Measurements from ENCODE around the gene ORC3.
"Not testable (repeated sequence)": the region's sequence is repeated elsewhere in the genome, so short reads cannot be mapped to it uniquely, and the experiment has no call there.

ORC3 gene

DNA sequence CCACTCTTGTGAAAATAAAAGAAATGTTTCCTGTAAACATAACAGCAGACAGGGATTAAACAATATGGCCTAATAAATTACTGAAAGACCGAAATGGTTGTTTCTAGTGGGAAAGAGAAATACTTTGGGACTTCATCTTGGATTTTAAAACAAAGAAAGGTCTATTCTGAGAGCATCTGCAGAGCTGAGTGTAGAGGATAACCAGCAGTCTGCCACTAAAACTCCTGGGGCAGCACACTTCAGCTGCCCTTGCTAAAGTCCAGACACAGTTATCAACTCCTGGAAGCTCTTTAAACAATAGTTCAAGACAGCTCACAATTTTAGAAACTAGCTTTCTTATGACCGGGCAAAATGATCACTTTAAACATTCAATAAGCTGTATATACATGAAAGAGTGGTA, 73.5 kb downstream of the ORC3 start:
- no peak for DNase-seq

DNA sequence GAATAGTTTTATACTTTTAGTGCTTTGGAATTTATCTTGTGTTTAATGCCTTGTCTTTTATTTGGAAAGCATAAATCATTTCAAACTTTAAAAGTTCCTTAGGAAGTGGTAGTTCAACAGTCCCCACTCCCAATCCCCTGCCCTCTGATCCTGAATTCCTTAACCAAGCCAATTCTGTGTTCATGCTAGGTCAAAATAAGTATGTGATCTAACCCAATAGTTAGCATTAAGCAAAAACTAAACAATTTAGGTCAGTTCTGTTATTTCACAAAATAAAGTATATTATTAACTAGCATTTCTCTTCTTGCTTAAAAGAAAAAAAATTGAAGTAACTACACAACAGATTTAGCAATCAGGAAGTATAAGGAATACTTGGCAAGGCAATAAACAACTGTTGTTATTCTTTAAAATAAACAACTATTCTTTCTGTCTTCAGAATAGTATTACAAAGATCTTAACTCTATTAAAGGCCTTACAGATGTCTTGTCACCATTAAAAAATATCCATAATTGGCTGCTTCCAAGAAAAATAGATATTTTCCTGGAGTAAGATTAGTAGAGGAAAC, 75.1 kb downstream of the ORC3 start:
- no peak for DNase-seq

DNA sequence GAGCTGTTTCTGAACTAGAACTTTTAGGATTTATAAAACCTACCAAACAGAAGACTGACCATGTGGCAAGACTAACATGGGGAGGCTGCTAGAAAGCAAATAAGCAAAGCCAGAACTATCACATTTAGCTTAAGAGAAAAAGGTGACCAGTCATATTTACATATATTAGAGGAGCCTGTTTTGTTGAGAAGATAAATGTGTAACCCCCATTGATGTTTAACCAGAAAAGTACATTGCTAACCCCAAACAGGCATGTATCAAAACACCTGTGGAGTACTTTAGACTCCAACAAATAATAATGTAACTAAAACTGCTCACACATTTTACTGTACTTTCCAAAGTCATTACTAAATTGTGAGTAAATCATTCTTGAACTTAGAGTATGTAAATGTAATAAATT, 77.1 kb downstream of the ORC3 start:
- DNase-seq: no peak

DNA sequence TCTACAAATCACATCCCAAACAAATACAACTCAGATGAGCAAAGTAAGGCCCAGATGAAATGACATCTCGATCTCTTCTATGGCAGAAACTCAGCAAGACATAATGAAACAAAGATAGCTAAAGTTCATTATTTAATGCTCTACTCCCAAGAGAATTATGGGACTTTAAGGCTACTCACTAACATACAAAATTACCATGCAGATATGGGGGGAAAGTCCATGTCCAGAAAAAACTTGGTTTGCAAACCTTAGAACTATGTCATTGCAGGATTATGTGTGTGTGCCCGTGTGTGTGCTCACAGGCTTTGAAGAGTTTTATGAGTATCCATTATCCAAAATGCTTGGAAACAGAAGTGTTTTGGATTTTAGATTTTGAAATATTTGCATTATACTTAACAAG, 78.1 kb downstream of the ORC3 start:
- DNase-seq: no peak

DNA sequence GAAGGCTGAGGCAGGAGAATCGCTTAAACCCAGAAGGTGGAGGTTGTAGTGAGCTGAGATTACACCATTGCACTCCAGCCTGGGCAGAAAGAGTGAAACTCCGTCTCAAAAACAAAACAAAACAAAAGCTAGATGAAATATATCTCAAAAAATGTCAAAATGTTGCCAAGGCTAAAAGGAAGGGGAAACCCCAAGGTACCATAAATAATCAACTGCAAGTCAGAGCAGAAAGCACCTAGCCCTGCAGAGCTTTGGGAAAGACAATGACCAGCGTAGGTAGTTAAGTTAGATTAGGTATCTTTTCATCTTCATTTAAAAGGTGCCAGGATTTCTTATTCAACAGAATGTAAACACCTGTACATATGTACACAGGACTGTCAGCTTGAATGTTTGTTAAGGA, 79.1 kb downstream of the ORC3 start:
- no peak for DNase-seq

DNA sequence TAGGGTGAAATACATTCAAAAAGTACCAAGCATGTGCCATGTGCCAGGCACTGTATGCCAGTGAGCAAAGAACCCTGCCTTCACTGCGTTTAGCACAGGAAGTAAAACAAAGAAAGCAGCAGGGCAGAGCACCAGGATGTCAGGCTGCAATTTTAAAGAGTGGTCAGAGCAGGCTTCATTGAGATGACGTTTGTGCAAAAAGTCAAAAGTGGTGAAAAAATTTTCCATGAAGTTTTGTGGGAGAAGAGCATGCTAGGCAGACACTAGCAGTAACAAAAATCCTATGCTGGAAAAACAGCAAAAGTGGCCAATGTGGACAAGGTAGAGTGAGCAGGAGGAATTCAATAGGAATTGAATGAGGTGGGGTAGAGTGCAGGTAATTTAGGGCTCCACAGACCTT, 80.8 kb downstream of the ORC3 start:
- DNase-seq: no peak

DNA sequence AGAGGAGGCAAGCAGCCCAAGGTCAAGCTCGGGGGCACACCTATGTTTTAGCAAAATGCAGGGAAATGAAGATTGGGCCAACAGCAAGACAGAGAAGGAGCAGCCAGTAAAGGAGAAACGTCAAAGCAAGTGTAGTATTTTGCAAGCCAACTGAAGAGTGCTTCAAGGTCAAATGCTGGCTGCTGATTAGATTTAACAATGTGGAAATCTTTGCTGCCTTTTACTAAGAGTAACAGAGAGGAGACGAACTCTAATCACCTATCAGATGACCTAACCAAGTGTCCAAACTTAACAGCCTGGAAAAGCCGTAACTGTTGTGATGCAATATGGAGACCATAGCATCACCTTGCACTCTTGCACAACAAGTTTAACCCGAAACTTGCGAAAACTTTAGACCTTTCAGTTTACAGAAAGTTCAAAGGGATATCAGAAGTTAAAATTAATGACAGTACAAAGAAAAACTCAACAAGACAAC, 81.7 kb downstream of the ORC3 start:
- no peak for DNase-seq

DNA sequence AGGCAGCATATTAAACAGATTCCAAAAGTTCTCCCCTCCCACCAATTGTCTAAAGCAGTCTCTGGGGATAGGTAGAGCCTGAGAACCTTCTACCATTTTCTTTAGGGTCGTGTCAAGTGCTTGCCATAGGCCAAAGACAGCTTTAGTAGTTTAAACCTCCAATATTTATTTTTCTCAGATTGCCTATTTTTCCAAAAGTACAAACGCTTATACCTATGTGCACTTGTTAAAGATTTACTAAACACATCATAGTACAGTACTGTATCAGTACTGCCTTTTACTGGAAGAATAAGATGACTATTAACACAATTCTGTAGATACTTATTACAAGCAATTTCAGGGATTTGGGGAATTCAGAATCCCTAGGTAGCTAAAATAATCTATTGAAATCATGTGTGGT, 82.7 kb downstream of the ORC3 start:
- no peak for DNase-seq

DNA sequence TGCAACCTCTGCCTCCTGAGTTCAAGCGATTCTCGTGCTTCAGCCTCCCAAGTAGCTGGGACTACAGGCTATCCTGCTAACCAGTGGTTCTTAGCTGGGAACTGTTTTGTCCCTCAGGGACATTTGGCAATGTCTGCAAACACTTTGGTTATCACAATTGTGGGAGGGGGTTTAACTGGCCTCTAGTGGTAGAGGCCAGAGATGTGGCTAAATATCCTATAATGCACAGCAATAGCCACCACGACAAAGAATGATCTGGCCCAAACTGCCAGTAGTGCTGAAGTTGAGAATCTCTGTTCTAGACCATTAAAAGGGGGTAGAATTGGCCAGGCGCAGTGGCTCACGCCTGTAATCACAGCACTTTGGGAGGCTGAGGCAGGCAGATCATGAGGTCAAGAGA, 83.3 kb downstream of the ORC3 start:
- no peak for DNase-seq

DNA sequence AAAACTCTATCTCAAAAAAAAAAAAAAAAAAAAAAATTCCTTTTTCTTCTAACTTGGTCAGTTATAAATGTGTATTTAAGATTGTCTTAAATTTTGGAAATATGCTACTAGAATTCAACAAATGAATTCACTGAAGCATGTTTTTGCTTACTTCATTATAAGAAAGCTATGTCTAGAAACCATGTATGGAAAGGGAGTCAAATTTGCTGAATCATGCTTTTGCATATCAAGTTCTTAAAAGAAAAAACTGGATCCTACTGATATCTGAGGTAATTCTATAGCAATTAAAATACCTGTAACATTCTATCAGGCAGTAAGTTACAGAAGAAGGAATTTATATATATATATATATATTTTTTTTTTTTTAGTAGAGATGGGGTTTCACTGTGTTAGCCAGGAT, 84.4 kb downstream of the ORC3 start:
- no peak for DNase-seq

DNA sequence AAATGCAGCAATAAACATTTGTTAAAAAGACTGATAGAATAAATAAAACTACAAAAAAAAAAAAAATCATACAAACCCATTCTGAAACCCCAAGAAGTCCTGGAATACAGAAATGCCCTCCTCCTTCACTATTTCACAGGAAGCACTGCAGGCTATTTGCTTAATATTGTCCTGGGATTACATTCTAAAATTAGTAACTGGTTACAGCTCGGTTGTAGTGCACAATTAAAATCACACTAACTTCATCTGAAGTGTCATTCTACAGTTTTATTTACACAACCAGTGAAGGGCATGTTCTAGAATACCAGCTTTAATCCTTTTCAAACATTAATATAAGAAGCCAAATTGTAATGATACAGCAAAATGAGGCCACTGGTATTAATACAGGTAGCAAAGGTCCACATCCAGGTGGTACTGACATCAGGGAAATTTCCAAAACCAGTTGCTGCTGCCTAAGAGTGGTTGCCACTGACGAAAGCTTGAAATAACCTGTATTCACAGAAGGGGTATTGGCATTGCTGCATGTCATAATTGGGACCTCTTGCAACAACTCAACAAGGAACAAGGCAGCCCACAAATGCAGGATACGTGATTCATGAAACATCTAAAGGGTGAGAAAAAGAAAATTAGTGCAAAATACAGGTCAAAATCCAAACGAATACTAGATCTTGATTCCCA, 85.2 kb downstream of the ORC3 start:
- DNase-seq: no peak

DNA sequence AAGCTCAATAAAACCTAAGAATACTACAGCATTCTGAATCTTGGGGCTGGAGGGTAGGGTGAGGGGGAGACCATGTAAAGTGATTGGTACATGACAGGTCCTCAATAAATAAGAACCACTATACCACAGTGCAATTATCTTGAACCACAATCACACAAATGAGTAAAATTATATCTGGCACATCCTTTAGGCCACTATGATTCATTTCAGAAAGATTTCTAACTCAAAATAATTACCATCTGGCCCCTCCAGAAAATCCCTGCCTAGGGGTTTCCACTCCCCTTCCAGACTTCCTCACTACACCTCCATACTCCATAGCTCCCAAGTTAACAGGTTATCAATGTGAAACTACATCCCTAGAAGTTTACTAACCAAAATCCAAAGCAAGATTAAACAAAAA, 92.4 kb downstream of the ORC3 start:
- DNase-seq: no peak

DNA sequence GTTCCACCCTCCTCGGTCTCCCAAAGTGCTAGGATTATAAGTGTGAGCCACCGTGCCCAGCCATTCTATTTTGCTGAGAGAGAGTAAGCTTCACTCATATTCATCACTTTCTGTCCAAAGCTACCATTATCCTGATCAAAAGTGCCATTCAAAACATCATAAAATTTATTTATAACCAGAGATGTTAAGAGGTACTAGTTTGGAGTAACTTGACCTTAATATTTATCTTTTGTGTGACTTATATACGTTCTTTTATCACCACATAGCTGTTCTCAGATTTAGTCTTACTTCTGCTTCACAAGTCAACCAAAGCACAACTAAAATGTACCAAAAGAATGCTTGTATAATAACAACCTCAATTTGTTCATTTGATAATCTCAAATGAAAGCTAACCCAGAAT, 94.0 kb downstream of the ORC3 start:
- no peak for DNase-seq

DNA sequence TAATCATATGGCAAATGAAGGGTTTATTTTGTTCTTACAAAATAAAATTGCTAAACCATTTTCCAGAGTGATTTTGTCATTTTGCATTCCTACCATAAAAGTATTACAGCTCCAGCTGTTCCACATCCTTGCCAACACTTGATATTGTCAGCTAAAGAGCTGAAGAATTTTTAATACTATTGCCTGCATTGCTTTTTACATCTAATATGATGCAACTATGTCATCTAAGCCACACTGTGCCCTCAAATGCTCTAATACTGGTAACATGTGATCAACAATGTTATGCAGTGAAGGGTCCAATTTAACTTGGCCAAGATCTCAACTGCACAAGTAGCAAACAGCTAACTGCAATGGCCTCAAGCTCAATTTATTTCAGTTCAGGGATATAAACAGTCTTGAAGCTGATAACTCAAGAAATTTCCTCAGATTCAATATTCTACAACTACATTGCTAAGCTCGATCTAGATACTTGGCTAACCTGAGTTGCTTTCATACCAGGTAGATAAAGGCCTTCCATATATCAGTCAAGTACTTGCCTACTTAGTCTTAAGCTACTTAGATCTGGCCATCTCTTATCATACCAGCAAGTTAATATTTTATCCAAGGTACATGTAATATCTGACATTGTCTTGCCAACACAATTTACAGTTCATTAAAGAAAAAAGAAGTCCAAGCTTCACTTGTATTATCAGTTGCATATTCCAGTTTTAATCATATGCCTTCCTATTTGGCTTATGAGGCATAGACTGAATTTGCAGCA, 95.1 kb downstream of the ORC3 start:
- DNase-seq: no peak

DNA sequence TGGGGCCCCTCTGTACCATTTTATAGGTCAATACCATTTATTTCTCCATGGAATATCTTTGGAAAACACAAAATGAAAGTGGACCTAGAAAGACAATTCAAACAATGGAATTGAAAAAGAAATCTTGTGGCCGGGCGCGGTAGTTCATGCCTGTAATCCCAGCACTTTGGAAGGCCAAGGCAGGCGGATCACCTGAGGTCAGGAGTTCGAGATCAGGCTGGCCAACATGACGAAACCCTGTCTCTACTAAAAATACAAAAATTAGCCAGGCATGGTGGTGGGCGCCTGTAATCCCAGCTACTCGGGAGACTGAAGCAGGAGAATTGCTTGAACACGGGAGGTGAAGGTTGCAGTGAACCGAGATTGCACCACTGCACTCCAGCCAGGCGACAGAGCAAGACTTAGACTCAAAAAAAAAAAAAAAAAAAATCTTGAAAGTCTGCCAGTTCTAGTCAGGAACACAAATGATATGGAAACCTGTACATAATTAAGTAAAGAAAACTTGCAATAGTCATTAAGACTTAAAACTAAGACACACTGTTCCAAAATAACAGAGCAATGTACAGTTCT, 96.8 kb downstream of the ORC3 start:
- DNase-seq: not testable (repeated sequence)

DNA sequence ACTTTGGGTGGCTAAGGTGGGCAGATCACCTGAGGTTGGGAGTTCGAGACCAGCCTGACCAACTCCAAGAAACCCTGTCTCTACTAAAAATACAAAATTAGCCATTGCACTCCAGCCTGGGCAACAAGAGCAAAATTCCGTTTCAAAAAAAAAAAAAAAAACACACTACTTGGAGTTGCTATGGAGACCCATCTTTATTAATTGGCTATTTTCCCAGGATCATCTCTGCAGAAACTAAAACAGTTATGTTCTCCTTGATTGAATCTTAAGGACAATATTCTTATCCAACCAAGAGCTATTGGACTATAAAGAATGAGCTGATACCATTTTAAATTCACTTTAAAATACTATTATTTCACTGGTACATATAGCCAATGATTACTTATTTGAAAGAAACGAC, 97.4 kb downstream of the ORC3 start:
- DNase-seq: no peak

DNA sequence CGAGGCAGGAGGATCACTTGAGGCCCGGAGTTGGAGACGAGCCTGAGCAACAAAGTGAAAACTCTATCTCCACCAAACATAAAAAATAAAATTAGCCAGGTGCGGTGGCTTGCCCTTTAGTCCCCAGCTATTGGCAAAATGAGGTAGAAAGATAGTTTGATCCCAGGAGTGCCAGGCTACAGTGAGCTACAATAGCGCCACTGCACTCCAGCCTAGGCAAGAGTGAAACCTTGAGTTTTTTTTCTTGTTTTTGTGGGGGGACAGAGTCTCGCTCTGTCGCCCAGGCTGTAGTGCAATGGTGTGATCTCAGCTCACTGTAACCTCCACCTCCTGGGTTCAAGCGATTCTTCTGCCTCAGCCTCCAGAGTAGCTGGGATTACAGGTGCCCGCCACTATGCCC, 98.0 kb downstream of the ORC3 start:
- DNase-seq: not testable (repeated sequence)

DNA sequence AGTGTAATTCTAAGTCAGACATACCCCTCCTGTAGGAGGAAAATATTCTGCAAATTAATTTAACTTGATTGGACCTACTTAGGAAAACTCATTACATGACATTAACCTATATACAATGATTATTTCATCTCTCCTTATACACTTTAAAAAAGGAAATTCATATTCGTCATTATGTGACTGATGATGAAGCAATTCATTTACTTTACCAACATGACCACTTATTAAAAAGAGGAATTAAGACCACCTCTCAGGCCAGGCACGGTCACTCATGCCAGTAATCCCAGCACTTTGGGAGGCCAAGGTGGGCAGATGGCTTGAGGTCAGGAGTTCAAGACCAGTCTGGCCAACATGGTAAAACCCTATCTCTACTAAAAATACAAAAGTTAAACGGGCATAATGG, 100.5 kb downstream of the ORC3 start:
- DNase-seq: no peak

DNA sequence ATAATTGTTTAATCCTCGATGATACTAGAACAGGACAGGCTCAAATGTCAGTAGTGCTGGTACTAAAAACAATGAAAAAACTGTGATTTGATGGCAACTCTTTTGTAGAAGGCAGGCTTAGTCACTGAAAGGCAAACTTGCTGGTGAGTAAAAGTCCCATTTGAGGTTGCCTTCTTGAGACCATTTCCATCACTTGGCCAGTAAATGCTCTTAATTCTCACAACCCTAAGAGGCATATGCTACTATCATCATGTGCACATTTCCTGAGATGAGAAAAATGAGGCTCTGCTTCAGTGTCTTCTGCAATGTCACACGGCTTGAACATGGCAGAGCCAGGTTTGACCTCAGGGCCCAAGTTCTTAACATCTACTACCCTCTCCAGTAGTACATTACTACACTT, 102.2 kb downstream of the ORC3 start:
- DNase-seq: no peak

DNA sequence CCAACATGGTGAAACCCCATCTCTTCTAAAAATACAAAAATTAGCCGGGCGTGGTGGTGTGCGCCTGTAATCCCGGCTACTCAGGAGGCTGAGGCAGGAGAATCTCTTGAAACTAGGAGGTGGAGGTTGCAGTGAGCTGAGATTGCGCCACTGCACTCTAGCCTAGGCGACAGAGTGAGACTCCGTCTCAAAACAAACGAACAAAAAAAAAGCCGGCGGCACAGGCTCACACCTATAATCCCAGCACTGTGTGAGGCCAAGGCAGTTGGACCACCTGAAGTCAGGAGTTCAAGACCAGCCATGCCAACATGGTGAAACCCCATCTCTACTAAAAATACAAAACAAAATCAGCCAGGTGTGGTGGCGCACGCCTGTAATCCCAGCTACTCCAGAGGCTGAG, 106.9 kb downstream of the ORC3 start:
- DNase-seq: not testable (repeated sequence)

DNA sequence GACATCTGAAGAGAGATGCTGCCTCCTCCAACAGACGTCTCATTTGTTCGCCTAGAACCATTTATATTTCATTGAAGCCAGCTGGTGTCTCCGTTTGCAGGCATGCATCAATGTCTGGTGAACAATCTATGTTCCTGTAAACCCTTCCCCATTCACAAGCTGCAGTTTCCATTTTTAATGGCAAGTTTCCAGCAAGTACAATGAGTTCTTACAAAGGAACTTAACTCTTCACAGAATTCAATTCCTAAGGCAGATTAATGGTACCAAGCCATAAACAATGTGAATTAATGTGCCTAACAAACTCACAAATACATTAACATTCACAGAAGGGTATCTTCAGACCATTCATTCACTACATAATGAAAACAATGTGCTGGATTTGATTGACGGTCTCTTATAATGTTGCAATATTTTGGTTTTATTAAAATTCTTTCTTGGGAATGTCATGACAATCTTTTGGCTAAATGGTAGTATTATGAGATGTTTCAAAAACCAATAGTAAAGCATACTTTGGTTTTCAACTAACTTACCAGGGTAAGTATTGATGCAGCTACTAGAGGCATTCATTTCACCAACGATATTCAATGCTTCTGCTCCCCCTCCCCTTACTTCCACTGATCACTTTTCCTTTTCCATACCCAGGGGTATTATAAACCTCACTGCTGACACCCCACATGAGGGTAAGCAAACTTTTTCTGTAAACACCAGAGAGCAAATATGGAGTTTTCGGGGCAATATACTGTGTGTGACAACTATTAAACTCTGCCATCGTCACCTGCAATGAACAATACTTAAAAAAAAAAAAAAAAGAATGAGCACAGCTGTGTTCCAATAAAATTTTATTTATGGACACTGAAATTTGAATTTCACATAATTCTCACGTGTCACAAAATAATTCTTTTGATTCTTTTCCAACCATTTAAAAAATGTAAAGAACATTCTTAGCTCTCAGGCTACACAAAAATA, 107.9 kb downstream of the ORC3 start:
- no peak for DNase-seq

DNA sequence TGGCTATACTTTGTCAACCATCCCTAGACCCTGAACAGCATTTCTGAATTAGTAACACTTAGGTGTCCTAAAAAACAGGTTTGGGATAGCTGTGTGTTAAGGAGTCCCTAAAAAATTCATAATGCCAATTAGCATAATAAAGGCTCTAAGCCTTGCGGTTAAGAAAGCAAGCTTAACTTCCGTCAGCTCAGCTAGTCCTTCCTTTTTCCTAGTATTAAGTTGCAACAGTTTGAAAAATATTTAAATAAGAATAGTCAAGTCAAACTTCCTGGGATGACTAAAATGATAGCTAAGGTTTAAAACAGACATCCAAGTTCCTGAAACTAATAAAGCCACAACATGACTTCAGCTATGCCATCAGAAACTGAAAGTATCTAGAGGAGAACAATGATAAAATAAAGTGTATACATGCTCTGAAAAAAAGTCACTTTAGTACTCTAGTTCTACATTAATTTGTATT, 108.6 kb downstream of the ORC3 start:
- no peak for DNase-seq

DNA sequence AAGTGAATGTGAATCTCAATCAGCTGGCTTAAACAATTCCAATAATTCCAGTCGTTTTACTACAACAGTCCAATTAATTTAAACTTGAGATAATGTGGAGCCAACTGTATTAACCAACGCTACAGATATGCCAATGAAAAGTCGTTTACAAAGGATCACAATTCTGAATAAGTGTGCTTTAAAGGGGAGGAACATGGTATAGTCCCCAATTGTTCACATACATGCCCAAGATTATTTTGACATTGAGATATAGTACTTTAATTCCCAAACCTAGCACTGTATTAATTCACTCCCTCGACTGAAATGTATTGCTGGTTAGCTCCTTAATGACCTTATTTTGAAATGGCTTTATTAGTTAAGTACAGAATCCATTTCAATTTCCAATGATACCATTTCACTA, 109.6 kb downstream of the ORC3 start:
- DNase-seq: no peak

All from activated effector memory CD4-positive, alpha-beta T cell treated with Interleukin-2 at 50 U/mL for 16 hours (primary cell).